NK-92 (cell line): ENCODE measurements around the gene ZC3HAV1.
"Not testable (repeated sequence)": the region's sequence is repeated elsewhere in the genome, so short reads cannot be mapped to it uniquely, and the experiment has no call there.

Source experiments
- DNase-seq: peaks from one replicate; lab custom pipeline; 2025; ENCODE audit not compliant: unreplicated experiment; lab: John Stamatoyannopoulos, UW

ZC3HAV1 gene

DNA sequence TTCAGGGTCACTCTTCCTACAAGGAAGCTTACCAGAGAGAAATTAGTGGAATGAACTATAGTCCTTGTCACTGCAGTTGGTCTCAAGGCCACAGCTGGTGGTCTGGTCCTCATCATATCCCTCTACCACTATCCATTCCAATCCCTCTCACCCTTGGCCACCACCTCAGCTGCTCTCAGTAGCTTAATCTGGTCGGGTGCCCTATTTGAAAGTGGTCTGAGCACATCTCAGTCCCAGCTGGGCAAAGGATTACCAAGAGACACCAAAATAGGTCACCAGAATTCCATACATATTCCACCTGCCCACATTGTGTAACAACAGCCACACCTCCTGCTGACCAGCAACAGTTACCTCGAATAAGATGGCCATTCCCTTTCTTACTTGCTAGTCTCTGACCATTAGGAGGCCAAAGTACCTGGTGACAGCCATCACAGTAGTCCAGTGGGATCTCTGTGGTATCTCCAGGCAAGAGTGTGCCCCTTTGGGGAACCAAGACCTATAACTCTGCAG is 3.3 kb upstream of the ZC3HAV1 start:
- DNase-seq = no peak

GRCh38 chr7:139112316-139112715 is 2.8 kb upstream of the ZC3HAV1 start:
- no peak for DNase-seq

GRCh38 chr7:139111811-139112301 is 2.3 kb upstream of the ZC3HAV1 start:
- no peak for DNase-seq

DNA sequence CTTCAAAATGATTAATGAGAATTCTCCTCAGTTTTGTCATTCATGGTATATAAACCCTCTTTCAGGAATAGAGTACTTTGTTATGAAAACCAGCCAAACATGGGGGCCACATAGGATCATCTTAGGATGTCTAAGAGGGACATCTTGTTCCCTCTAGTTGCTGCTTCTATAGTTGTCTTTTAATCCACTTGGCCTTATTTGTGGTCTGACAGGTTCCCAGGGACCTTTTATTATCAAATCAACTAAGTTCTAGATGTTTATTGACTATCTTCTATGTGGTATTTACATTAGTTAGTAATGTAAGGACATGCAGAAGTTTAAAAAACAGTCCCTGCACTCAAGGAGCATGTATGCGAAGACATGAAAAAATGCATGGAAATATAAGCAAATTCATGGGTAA is 1.6 kb upstream of the ZC3HAV1 start:
- DNase-seq = no peak

GRCh38 chr7:139109983-139110411 is 477 bp upstream of the ZC3HAV1 start:
- DNase-seq = no peak

DNA sequence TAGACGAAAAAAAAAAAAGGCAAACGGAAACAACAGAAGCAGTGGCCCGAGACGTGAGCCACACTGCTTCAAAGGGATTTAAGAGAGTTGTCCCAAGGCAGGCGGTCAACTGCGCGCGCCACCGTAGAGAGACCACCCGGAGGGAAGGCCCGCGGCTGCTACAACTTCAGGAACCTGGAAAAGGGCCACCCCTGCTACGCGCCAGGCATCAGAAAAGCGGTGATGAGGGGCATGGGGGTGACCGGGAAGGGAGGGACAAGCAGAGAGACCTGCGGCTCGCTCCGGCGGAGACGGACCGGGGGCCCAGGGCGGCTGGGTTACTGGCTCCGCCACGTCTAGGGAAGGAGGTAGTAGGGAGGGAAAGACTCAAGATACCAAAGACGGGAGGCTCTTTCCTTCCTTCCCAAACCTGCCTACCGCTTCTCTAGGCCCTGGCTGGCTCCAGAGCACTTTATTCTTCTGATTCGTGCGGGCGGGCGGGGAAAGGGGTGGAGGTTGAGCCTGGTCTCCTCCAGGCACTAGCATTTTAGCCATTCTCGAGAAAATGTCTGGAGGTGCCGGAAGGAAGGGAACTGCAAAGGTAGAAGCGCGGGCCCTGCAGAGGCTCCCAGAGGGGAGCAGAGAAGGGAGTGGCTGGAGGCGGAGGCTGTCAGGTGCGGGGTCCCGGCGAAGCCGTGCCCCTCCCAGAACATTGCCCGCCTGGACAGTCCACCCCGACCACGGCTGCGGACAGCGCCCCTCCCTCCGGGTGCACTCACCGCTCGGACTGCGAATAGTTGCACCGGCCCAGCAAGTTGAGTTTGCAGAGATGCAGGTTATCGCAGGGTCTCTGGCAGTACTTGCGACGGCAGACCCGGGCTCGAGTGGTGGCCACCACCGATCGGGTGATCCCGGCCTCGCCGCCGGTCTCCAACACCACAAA is 993 bp downstream of the ZC3HAV1 start:
- DNase-seq = no peak

DNA sequence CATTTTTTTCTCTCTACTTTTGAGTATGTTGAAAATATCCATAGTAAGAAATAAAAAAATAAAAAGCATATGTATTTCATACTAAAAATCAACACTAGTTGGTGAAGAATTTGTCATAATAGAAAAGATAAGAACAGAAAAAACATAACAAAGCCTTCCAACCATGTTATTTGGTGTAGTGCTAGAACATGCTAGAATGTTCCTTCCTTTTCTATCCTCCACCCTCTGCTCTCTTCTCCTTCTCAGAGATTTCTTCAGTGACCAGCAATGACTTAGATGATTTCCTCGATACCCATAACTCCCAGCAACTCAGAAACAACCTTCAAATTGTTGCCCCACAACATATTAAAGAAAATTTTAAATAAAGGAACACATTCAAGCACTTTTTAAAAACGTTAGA is 2.6 kb downstream of the ZC3HAV1 start:
- DNase-seq = no peak

- not testable (repeated sequence) for DNase-seq
These were observed 3.3 kb downstream of the ZC3HAV1 start for GRCh38 chr7:139106227-139106626.

- no peak for DNase-seq
These were observed 4.0 kb downstream of the ZC3HAV1 start for GRCh38 chr7:139105484-139105883.

- DNase-seq = no peak
These were observed 5.4 kb downstream of the ZC3HAV1 start for GRCh38 chr7:139104091-139104450.

- no peak for DNase-seq
These were observed 6.3 kb downstream of the ZC3HAV1 start for GRCh38 chr7:139103057-139103815.

DNA sequence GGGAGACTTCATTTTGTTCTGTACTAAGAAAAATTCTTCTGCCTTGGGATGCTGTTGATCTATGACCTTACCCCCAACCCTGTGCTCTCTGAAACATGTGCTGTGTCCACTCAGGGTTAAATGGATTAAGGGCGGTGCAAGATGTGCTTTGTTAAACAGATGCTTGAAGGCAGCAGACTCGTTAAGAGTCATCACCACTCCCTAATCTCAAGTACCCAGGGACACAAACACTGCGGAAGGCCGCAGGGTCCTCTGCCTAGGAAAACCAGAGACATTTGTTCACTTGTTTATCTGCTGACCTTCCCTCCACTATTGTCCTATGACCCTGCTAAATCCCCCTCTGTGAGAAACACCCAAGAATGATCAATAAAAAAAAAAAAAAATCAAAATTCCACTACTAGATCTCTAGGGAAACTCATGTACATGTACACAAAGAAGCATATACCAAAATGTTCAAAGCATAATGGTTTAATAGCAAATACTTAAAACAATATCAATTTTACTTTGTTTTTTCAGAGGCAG is 7.8 kb downstream of the ZC3HAV1 start:
- DNase-seq = not testable (repeated sequence)

GRCh38 chr7:139099172-139099947 is 10.2 kb downstream of the ZC3HAV1 start:
- DNase-seq = no peak

DNA sequence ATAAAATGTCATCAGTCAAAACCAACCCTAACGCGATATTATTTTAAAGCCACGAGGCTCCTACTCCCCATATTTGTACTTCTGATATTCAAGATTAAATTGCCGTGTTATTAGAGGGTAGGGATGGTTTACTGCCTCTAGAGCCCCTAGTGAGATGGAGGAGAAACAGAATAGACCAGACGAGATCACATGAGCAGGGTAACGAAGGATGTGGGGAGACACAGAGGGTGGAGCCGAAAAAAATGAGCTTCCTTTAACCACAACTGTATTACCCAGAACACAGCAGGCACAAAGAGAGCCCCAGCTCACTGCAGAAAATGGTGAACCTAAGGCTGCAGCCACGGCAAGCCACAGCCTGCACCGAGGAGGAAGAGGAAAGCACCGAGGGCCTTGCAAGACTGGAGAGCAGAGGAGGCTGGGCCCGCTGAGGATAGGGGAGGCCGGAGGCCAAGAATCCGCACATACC is 14.3 kb downstream of the ZC3HAV1 start:
- DNase-seq = peak; percentile 32

GRCh38 chr7:139094596-139094995 is 14.9 kb downstream of the ZC3HAV1 start:
- DNase-seq = no peak

- DNase-seq = no peak
These were observed 15.5 kb downstream of the ZC3HAV1 start for GRCh38 chr7:139094030-139094429.

DNA sequence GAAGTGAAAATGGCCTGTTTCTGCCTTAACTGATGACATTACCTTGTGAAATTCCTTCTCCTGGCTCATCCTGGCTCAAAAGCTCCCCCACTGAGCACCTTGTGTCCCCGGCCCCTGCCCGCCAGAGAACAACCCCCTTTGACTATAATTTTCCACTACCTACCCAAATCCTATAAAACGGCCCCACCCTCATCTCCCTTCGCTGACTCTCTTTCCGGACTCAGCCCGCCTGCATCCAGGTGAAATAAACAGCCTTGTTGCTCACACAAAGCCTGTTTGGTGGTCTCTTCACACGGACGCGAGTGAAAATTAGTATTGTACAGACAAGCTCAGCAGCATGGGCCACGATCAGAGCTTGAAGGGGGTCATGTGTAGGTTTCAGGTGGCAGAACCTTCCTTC is 16.0 kb downstream of the ZC3HAV1 start:
- not testable (repeated sequence) for DNase-seq

- no peak for DNase-seq
These were observed 17.3 kb downstream of the ZC3HAV1 start for GRCh38 chr7:139092090-139092796.

DNA sequence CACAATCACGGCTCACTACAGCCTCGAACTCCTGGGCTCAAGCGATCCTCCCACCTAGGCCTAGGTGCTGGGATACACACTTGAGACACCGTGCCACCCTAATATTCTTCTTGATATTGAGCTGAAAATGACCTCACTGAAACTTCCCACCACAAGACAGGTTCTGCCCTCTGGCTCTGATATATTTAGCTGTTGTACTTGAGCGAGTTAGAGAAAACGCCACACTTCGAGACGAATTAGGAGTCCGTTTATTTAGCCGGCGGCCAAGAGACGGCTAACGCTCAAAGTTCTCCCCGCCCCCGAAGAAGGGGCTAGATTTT is 17.9 kb downstream of the ZC3HAV1 start:
- no peak for DNase-seq

GRCh38 chr7:139089118-139089517 is 20.4 kb downstream of the ZC3HAV1 start:
- DNase-seq = no peak
